GM19240 (cell line): ENCODE measurements around the gene SLC22A16.
"Not testable (repeated sequence)": the region's sequence is repeated elsewhere in the genome, so short reads cannot be mapped to it uniquely, and the experiment has no call there.

Source experiments
- DNase-seq: peaks from one replicate; pipeline ENCODE4 v3.0.0; 2011; ENCODE audit warnings: low spot score; ENCODE audit not compliant: insufficient read length

SLC22A16 gene

DNA sequence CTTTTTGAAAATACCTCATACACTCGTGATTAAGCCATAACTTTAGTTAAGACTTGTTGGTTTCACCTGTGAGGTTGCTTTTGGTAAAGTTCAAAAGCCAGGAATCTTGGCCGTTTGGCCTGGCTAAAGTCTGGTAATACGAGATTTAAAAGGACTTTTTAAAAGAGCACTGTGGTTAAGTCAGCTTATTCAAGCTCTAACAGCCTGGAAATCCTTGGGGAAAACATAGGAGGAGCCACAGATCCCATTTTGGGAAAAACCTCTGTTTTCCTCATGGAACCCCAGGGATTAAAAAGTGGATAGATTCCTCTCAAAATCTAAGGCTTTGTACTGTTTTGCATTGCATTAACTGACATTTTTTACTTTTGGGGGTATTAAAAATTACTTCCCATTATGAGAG lies 13.7 kb upstream of the SLC22A16 start:
- DNase-seq, result no peak

DNA sequence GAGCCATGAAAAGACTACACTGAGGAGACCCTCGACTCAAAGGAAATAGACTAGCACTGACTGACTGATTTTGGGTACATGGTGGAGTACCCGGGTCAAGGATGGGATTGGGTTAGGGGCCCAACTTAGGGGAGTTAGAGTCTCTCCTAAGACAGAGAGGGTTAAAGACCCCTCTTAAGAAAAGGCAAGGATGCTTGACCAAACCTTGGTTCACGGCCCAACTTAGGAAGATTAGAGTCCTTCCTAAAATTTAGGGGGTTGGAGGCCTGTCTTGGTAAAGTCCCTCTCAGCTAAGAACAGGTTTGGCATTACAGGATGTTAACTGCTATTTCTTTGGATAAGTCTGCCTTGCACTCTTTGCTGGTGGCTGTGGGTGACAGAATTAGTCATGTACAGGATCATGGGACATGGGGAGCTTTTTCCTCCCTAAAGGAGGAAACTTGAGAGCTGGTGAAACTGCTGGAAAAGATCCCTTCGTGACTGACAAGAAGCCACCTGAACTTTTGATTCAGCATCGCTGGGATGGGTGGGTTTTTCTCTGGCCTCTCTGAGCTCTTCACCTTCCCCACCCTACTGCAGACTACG lies 12.3 kb upstream of the SLC22A16 start:
- no peak for DNase-seq

DNA sequence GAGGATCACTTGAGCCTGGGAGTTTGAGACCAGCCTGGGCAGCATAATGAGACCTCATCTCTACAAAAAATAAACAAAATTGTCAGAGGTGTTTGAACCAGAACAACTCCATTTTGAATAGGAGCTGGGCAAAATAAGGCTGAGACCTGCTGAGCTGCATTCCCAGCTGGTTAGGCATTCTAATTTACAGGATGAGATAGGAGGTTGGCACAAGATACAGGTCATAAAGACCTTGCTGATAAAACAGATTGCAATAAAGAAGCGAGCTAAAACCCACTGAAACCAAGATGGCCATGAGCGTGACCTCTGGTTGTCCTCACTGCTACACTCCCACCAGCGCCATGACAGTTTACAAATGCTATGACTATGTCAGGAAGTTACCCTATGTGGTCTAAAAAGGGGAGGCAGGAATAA lies 11.6 kb upstream of the SLC22A16 start:
- not testable (repeated sequence) for DNase-seq

DNA sequence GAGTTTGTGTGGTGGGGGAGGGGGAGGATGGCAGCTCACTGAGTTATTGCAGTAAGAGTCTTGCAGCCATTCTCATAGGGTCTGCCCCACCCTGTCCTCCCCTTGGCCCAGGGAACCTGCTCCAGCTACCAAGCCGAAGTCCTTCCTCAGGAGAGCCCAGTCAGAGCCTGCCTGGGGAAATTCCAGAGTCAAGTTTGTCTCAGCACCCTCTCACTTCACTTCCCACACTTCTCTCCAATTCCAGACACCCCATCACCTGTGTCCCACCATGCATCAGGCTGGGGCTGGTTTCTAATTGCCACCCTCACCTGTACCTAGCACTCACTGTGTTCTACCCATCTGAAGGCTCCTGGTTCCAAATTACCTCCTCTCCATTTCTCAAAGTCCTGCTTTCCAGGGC lies 10.3 kb upstream of the SLC22A16 start:
- no peak for DNase-seq

DNA sequence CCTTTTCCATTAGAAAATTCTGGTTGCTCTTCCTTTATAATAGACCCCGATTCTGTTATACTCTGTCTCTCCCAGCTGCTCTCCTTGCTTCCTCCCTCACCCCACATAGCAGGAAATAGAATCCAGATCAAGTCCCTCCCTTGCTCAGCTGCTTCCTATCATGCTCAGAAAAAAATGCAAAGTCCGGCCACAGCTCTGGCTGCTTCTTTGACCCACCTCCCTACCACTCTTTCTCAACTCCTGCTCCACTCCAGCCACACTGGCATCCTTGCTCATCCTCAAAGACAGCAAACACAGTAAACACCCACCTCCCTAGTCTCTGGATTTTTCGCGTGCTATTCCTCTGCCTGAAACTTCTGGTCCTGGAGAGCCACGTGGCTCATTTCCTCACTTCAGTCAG lies 9.1 kb upstream of the SLC22A16 start:
- DNase-seq, result no peak

DNA sequence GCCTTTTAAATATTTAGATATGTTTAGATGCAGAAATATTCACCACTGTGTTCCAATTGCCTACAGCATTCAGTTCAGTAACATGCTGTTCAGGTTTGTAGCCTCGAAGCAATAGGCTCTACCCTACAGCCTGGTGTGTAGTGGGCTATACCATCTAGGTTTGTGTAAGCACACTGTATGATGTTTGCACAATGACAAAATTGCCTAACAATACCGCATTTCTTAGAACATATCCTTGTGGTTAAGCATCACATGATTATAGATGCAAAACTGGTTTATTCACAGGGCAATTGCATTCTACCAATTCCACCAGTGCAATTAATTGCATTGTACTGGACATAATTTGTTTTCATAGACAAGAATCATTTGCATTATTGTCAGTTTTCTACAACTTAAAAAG lies 7.9 kb upstream of the SLC22A16 start:
- DNase-seq, result no peak

DNA sequence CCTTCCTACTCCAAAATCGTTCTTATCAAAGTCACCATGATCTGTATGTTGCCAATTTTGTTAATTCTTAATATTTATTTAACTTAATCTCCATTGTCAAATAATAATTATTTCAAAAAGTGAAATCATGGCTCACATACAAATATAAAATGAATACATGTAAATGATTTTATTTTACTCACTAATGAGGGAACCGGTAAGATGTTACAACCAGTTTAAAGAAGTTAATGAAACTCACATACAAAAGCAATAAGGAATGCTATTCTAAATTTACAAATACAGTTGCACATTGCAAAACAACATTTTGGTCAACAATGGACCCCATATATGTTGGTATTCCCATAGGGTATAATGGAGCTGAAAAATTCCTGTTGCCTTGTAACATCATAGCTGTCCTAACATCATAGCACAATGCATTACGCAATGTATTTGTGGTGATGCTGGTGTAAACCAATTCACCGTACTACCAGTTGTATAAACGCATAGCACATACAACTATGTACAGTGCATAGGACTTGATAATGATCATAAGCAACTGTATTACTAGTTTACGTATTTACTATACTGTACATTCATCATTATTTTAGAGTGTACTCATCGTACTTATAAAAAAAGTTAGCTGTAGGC lies 6.5 kb upstream of the SLC22A16 start:
- no peak for DNase-seq

DNA sequence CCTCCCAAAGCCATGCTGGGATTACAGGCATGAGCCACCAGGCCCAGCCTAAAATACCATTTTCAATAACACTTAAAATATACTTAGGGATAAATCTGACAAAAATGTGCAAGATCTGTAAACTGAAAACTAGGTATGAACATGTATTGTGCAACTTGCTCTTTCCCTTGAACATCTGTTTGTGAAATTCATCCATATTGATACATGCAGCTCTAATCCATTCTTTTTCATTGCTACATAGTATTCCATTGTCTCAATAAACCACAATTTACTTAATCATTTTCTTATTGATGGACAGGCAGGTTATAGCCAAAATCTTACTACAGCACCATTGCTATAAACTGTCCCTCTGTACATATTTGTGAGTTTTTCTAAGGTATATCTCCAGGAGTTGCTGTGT lies 4.7 kb upstream of the SLC22A16 start:
- no peak for DNase-seq

DNA sequence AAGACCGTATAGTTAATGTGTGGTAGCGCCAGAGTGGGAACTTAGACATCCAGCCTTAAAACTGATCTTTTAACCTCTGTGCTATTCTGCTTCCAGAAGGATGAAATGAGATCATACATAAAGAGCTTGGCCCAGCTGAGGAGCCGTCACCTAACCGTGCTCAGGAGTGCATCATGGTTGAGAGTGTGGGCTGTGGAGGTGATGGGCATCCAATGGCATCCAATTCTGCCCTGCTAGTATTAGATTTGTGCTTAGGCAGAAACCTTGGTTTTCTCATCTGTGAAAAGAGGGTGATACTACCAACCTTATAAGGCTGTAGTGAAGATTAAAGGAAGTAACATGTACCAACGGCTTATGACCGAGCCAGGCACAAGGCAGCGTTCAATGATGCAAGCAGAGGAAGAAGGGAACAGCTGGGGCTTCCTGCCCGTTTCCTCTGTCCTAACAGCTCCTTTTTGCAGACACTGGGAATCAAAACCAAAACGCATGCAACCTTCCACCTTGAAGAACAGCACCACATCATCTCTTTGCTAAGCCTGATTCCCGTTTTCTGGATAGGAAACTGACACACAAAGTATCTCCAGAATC lies 1.3 kb downstream of the SLC22A16 start:
- DNase-seq, result no peak

DNA sequence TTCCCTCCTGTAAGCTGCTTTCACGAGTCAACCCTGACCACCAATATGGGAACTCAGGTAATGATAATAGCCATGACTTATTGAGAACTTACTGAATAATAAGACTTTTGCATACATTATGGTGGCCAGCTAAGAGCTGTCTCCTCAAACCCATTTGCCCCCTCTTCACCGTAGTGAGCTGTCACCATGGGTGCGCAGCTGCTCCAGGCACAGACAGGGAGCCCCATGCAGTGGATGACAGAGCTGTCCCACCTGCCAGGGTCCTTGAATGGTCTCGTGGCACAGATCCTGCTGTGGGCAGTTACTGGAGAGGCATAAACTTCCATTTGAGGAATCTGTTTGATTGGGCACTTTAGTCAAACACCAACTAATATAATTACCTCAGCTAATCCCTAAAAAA lies 1.9 kb downstream of the SLC22A16 start:
- no peak for DNase-seq

DNA sequence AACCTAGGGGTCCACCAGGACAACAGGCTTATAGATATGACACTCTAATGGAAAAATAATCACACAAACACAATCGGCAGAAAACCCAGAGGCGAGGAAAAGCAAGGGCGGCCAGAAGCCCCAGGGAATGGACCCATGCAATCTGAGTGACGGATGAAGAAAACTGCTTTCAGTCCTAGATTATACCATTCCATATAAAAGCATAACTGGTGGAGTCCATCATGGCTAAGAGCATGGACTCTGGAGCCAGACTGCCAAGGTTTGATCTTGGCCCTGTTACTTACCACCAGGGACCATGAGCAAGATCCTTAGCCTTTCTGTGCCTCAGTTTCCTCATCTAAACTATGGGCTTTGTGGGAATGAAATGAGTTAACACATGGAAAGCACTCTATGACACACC lies 3.7 kb downstream of the SLC22A16 start:
- no peak for DNase-seq

DNA sequence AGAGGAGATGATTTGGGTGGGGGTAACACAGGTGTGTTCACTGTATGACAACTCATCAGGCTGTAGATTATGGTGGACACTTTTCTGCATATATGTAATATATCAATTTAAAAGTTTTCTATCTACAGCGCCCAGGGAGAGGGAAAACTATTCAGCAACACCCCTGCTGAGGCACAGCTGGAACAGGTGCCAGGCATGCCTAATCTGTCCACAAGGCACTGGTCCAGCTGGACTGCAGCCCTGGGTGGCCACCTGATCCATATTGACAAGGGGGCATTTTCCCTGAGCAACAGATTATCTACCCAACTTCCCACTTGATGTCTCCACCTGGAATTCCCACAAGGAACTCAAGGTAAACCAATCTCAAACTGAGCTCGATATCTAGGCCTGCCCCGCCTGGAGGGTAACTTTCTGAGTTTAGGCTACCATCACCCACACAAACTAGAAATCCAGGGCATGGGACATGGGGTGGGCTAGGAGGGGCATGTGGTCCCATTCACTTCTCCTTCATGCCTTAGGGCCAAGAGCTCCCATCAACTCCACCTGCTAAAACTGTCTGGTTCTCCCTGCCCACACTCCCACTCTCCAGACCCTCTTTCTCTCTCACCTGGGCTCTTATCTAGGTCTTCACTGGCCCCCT lies 4.6 kb downstream of the SLC22A16 start:
- no peak for DNase-seq

DNA sequence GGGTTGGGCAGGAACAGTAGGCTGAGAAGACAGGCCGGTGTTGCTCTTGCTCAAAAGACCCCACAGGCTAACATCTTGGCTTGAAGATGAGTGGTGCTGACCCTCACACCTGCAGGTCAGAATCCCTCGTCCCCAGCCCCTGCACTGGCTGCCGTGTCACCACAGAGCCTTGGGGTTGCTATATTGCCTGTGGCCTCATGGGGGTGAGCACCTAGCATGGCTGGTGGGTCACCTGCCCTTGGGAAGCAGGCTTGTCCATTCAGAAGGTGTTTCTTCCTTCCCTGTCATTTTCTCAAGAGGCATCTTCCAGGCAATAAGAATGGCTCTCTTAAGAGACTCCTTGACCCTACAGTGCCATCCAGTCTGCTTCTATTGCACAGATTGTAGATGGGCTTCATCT lies 7.7 kb downstream of the SLC22A16 start:
- no peak for DNase-seq

DNA sequence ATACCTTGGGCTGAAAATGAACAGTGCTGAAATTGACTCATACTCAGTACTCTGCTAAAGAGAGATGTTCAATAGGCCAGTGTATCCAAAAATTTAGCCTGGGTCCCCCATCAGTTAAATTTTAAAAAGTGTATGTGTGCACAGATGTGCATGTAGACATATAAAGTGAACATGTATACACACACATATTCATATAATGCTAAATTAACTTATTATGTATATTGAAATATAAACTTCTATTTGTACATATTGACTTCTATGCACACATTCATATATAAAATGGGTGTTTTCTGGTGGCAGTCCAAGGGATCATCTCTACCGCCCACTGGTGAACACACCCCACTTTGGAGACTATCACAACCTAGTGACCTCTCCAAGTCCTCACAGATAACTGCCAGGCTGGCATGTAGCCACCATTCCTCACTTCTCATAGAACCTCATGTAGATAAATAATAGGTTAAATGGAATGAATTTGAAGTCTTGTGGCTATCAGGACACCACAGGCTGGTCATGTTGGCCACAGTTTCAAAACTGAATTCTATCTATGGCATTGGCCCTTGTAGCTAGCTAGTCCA lies 8.8 kb downstream of the SLC22A16 start:
- no peak for DNase-seq

DNA sequence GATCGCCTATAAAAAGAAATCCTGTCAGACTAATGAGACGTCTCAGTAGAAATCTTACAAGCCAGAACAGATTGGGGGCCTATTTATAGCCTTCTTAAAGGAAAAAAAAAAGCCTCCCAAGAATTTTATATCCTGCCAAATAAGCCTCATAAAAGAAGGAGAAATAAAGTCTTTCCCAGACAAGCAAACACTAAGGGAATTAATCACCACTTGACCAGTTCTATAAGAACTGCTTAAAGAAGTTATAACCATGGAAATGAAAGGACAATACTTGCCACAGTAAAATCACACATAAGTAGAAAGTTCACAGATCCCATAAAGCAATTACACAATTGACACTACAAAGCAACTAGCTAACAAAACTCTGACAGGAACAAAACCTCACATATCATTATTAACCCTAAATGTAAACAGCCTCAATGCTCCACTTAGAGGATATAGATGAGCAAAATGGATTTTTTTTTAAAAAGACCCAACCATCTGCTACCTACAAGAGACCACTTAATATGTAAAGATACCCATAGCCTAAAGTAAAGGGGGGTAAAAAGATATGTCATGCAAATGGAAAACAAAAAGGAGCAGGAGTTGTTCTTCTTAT lies 13.4 kb downstream of the SLC22A16 start:
- no peak for DNase-seq

DNA sequence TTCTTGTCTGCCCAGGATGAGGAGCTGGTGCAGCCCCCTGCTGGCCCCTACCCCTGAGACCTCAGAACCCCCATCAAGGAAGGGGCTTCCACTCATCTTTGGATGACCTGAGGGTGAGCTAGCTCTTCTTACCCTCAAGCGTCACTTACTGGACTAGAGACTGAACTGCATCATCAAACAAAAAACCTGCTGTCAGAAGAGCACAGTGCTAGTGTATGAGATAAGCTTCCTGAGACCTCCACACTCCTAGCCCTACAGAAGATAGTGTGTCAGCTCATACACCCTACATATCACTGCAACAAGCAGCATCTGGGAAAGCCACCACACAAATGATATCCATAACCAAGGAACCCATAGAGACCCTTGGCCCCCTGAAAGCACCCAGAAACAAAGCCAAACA lies 15.0 kb downstream of the SLC22A16 start:
- DNase-seq, result no peak

DNA sequence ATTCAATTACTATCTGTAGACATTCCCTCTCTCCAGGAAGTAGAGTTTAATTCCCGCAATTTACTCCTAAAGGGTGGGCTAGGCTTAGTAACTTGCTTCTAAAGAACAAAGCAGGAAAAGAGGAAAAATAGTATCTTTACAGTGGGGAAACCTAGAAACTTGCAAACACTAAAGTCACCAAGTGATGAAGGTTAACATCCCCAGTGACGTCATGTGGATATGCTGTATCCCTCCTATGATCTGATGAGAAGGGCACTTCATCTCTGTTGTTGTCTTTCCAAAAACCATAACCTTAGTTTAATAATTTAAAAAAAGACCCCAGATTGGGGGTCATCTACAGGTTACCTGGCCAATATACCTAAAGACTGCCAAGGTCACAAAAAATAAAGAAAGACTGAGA lies 17.3 kb downstream of the SLC22A16 start:
- DNase-seq, result no peak

DNA sequence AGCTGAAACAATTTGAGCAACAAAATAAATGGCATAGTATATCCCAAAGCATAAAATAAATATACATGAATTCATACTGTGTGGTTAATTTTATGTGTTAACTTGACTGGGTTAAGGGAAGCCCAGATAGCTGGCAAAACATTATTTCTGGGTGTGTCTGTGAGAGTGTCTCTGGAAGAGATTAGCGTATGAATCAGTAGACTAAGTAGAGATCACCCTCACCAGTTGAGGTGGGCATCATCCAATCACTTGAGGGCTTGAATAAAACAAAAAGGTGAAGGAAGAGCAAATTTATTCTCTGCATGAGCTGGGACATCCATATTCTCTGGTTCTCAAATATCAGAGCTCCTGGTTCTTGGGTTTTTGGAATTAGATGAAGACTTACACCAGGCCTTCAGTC lies 17.9 kb downstream of the SLC22A16 start:
- DNase-seq, result no peak

DNA sequence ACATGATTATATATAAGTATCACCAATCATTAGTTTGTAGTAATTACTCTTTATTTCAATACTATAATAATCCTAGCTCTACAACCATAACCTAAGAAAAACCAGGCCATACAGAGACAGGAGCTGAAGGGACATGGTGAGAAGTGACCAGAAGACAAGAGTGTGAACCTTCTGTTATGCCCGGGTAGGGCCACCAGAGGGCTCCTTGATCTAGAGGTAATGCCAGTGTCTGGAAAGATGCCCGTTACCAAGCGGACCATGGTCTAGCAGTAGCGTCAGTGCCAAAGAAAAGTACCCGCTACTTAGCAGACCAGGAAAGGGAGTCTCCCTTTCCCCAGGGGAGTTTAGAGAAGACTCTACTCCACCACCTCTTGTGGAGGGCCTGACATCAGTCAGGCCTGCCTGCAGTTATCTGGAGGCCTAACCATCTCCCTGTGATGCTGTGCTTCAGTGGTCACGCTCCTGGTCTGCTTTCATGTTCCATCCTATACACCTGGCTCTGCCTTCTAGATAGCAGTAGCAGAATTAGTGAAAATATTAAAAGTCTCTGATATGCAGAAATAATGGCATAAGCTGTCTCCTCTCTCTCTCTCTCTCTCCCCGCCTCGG lies 18.7 kb downstream of the SLC22A16 start:
- not testable (repeated sequence) for DNase-seq

DNA sequence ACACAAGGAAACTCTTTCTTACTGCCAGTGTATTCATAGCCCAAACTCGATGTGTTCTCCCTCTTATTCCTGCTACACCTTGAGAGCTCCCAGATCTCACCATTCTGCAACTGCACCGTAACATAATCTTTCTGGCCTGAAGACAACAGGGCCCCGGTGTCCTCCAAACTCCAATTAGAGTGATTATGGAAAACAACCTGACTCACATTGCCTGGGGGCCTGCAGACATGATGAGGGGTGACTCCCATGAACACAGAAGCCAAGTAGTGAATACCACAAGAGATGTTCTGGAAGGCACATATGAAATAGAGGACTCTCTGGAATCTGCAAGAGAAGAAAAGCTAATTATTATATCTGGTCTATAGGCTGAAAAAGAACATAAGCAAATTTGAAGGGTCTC lies 19.7 kb downstream of the SLC22A16 start:
- DNase-seq, result no peak

DNA sequence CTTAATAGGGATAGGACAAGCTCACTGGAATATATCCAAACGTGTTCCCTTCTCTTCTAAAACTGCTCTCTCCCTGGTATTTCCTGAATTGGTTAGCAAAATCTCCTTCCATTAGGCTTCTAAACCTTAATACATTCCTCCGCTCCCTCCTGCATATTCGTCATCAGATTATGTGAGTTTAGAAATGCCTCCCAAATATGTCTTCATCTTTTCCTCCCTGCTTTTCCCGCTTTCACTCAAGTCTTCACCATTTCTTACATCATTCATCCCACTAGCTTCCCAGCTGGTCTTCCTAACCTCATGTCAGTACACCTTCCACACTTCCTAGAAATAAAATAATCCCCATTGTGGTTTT lies 26.9 kb downstream of the SLC22A16 start:
- no peak for DNase-seq
